B cell (primary cell): ENCODE results near the gene SMC2. TPM values are rescaled to one million over a fixed set of nuclear protein-coding genes. Genes with fewer than 3 reads are reported as not detected.

Source experiments
- ATAC-seq: fragments of 200-7000 bp; cut with Tn5 transposase; one replicate; pipeline ENCODE4 v1.10.0; 2021; ENCODE audit warnings: low read depth, mild to moderate bottlenecking, moderate number of reproducible peaks, moderate library complexity
- CTCF ChIA-PET: fragments of 350-600 bp; sonication (Branson Sonifier 250); formaldehyde crosslinking; loops from one replicate; lab custom pipeline; 2021; ENCODE audit warnings: antibody characterized with exemption, inconsistent platforms; lab: Charles Lee
- POLR2A ChIA-PET: fragments of 350-600 bp; sonication (Branson Sonifier 250); formaldehyde crosslinking; loops from one replicate; lab custom pipeline; 2021; ENCODE audit warnings: antibody characterized with exemption; lab: Charles Lee
- DNase-seq: peaks from one replicate; pipeline ENCODE4 v3.0.0; 2013
- H2AFZ ChIP-seq: 2 replicates; pipeline ENCODE4 v1.6.1; 2012; ENCODE audit warnings: mild to moderate bottlenecking, low read depth, low read length; ENCODE audit not compliant: insufficient read depth, poor library complexity, severe bottlenecking
- H3K27ac ChIP-seq, 2 donors: 1 replicate in 1 of 2; 2 replicates in 1 of 2; pipeline ENCODE4 v1.5.1; 2012 to 2013; ENCODE audit warnings: low read length in 2 of 2, mild to moderate bottlenecking in 2 of 2, moderate library complexity in 1 of 2
- H3K27me3 ChIP-seq, 4 experiments: fragments of 200-600 bp in 1 of 4; sonication (generic) in 1 of 4; replicated peaks in 1 of 4; 1 replicate in 2 of 4; 2 replicates in 2 of 4; pipeline versions ENCODE4 v1.6.1 to v1.7.0; 2013 to 2016; ENCODE audit warnings: low read length in 3 of 4, mild to moderate bottlenecking in 2 of 4, mixed read lengths in 1 of 4, moderate library complexity in 1 of 4; ENCODE audit not compliant: insufficient read depth in 4 of 4, control insufficient read depth in 3 of 4; ENCODE audit errors: control extremely low read depth in 1 of 4
- H3K36me3 ChIP-seq, 2 experiments: replicated peaks in 1 of 2; 1 replicate in 1 of 2; 2 replicates in 1 of 2; pipeline versions ENCODE4 v1.6.1 to v1.7.1; 2013; ENCODE audit warnings: low read length in 1 of 2; ENCODE audit not compliant: insufficient read depth in 2 of 2, control insufficient read depth in 1 of 2; ENCODE audit errors: control extremely low read depth in 1 of 2, extremely low read depth in 1 of 2
- H3K4me1 ChIP-seq, 2 donors: fragments of 200-600 bp in 1 of 2; sonication (generic) in 1 of 2; 1 replicate in 1 of 2; 2 replicates in 1 of 2; pipeline versions ENCODE4 v1.5.1 to v1.6.1; 2013 to 2017; ENCODE audit warnings: low read length in 2 of 2; ENCODE audit not compliant: control insufficient read depth in 2 of 2, insufficient read depth in 2 of 2
- H3K4me2 ChIP-seq: replicated peaks from 2 replicates; pipeline ENCODE3; 2012; ENCODE audit warnings: mild to moderate bottlenecking, low read depth, low read length; ENCODE audit not compliant: poor library complexity, severe bottlenecking
- H3K4me3 ChIP-seq, 5 experiments: fragments of 200-600 bp in 1 of 5; sonication (generic) in 1 of 5; 1 replicate in 3 of 5; 2 replicates in 2 of 5; pipeline versions ENCODE4 v1.5.1 to v1.7.0; 2011 to 2016; ENCODE audit warnings: low read length in 4 of 5, mild to moderate bottlenecking in 4 of 5, low read depth in 2 of 5, control low read depth in 1 of 5, moderate library complexity in 1 of 5; ENCODE audit not compliant: insufficient read depth in 1 of 5; ENCODE audit errors: control extremely low read depth in 1 of 5, extremely low read depth in 1 of 5
- H3K79me2 ChIP-seq: fragments of 200-600 bp; sonication (generic); one replicate; pipeline ENCODE4 v1.6.0; 2016; ENCODE audit warnings: low read length; ENCODE audit not compliant: control insufficient read depth, insufficient read depth
- H3K9ac ChIP-seq: fragments of 200-600 bp; sonication (generic); 2 replicates; pipeline ENCODE4 v1.6.1; 2017; ENCODE audit warnings: mild to moderate bottlenecking, low read length, moderate library complexity
- H3K9me3 ChIP-seq, 3 donors: one replicate each; pipeline versions ENCODE4 v1.6.1 to v1.7.1; 2013; ENCODE audit warnings: low read length in 2 of 3; ENCODE audit not compliant: control insufficient read depth in 2 of 3, insufficient read depth in 1 of 3; ENCODE audit errors: control extremely low read depth in 1 of 3
- H4K20me1 ChIP-seq: 2 replicates; pipeline ENCODE4 v1.6.0; 2012; ENCODE audit warnings: mild to moderate bottlenecking, low read length; ENCODE audit not compliant: insufficient read depth, control insufficient read depth, poor library complexity, severe bottlenecking
- H3K27ac Mint-ChIP-seq: one replicate; pipeline ENCODE4 v1.8.0; 2021; ENCODE audit warnings: mixed read lengths
- H3K27me3 Mint-ChIP-seq: one replicate; pipeline ENCODE4 v1.8.0; 2021; ENCODE audit warnings: mixed read lengths
- H3K4me1 Mint-ChIP-seq: one replicate; pipeline ENCODE4 v1.8.0; 2021; ENCODE audit warnings: mixed read lengths
- H3K4me3 Mint-ChIP-seq: one replicate; pipeline ENCODE4 v1.8.0; 2021; ENCODE audit warnings: mixed read lengths
- H3K9me3 Mint-ChIP-seq: one replicate; pipeline ENCODE4 v1.8.0; 2022; ENCODE audit warnings: mixed read lengths; ENCODE audit not compliant: insufficient read depth
- CTCF ChIP-seq: fragments of 200-600 bp; IDR thresholded peaks from one replicate; pipeline ENCODE4 v1.8.0; 2022; ENCODE audit warnings: antibody characterized with exemption, mild to moderate bottlenecking
- EZH2 ChIP-seq: IDR thresholded peaks from 2 replicates; pipeline ENCODE4 v1.6.1; 2012; ENCODE audit warnings: borderline replicate concordance, low read depth, mild to moderate bottlenecking, moderate library complexity, low read length; ENCODE audit not compliant: insufficient read depth, poor library complexity, severe bottlenecking
- whole genome bisulfite sequencing: methylation state at CpG from one replicate; pipeline ENCODE4 v1.1.5; 2013; ENCODE audit warnings: missing lambda C conversion rate; ENCODE audit not compliant: insufficient coverage; 5-methylcytosine and 5-hydroxymethylcytosine counted together
- intact Hi-C: fragments of 100-400 bp; cut with micrococcal nuclease; formaldehyde crosslinking; loops from one replicate; pipeline ENCODE4 v1.10.0; 2022
- polyA plus RNA-seq: library from polyadenylated mRNA; depleted of rRNA; stranded (reverse); fragments of >200 nt; gene quantifications from 2 replicates; pipeline ENCODE4 v1.2.3, GENCODE V29; 2012
- total RNA-seq, 2 donors: library from RNA; stranded (reverse); fragments of 120-200 nt in 1 of 2; gene quantifications; 1 replicate in 1 of 2; 2 replicates in 1 of 2; pipeline versions ENCODE4 v1.2.3 to v1.2.4, GENCODE V29; 2013 to 2022

Gene SMC2
- total and polyA plus RNA-seq, 2 donors (not counting 1 experiment from before 2014, with no cell fraction given): 1.6 to 10.6 TPM

DNA sequence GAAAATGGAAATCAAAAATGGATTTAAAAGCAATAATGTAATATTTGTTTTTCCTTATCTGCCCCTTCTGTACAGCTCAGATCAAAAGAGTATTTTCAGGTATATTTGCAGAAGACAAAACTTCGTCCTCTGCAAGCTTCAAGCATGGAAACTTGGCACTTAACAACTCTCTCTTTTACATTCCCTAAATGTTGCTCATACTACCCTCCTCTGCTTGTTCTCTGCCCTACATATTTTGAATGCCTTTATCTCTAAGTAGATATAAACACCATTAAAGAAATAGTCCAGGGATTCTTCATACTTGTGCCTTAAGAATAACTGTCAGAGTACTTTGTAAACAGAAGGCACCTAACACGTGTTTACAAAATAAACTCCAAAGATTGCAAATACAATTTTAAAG lies 19.2 kb upstream of the SMC2 start:
- ATAC-seq (no peak), DNase-seq (no peak)
- H3K27me3 ChIP-seq: no peaks in the 10 kb centered on the region
- Mint-ChIP-seq H3K27ac (no peak overlapping the region), H3K27me3 (peaks cover 40% of the 10 kb centered on the region), H3K9me3 (peaks cover 2% of the 10 kb centered on the region), H3K4me1 (no peaks in the 10 kb centered on the region), H3K4me3 (no peak overlapping the region)
- H4K20me1 ChIP-seq: no peaks in the 10 kb centered on the region
- no peak overlapping the region for H3K4me2 ChIP-seq
- no peak overlapping the region for H3K27ac ChIP-seq
- no peaks in the 10 kb centered on the region for H3K4me1 ChIP-seq
- H3K9ac ChIP-seq: no peak overlapping the region
- ChIA-PET CTCF (no interaction called here), POLR2A (no interaction called here)
- intact Hi-C loops: no loop called here
- no peaks in the 10 kb centered on the region for H3K36me3 ChIP-seq
- H3K79me2 ChIP-seq: no peaks in the 10 kb centered on the region
- H3K9me3 ChIP-seq: peaks cover 0 to 4% (median 3%) of the 10 kb centered on the region in 3 donors
- no peak overlapping the region for H3K4me3 ChIP-seq
- TF ChIP-seq EZH2: no peak
- TF ChIP-seq CTCF: no peak
- no CpG with 5 or more reads among the region's 2 CpGs for WGBS
- H2AFZ ChIP-seq: no peak overlapping the region

GRCh38 chr9:104075801-104076753 lies 18.0 kb upstream of the SMC2 start:
- Histone ChIP-seq H3K9ac (no peak overlapping the region), H3K4me3 (no peak overlapping the region), H3K36me3 (no peaks in the 10 kb centered on the region), H3K79me2 (no peaks in the 10 kb centered on the region), H3K4me1 (no peaks in the 10 kb centered on the region), H2AFZ (no peak overlapping the region), H4K20me1 (no peaks in the 10 kb centered on the region), H3K27me3 (no peaks in the 10 kb centered on the region), H3K4me2 (no peak overlapping the region), H3K9me3 (peaks cover 2 to 12% (median 3%) of the 10 kb centered on the region in 3 donors), H3K27ac (no peak overlapping the region)
- ATAC-seq: no peak
- no peak for DNase-seq
- Mint-ChIP-seq H3K4me3 (no peak overlapping the region), H3K4me1 (no peaks in the 10 kb centered on the region), H3K27me3 (peaks cover 40% of the 10 kb centered on the region), H3K27ac (no peak overlapping the region), H3K9me3 (peaks cover 2% of the 10 kb centered on the region)
- 73% methylated on average over 2 of the region's 2 CpGs for WGBS
- intact Hi-C loops: no loop called here
- ChIA-PET POLR2A (no interaction called here), CTCF (interaction anchor here (1.3 kb wide), 1 partner anchor 668 kb away, joined by 3 read pairs; no protein-coding TSS in a partner anchor)
- TF ChIP-seq EZH2: no peak
- no peak for TF ChIP-seq CTCF
